Posterior cingulate gyrus (tissue), 11 donors: Measurements from ENCODE around the gene RNF14.
"Not testable (repeated sequence)": the region's sequence is repeated elsewhere in the genome, so short reads cannot be mapped to it uniquely, and the experiment has no call there.

Source experiments
- DNase-seq, 10 donors: peaks; one replicate each; pipeline versions ENCODE4 v3.0.0 to v3.0.0-alpha.2; 2020 to 2021; ENCODE audit warnings: mixed read lengths in 3 of 10
- intact Hi-C: fragments of 100-400 bp; cut with DNase I; formaldehyde crosslinking; loops from one replicate; pipeline ENCODE4 v1.15.1; 2023

The RNF14 gene

GRCh38 chr5:142011572-142012185 is 42.8 kb downstream of the RNF14 start:
- no peak for DNase-seq
- intact Hi-C loops: loop anchor here (2.0 kb wide), 1 partner anchor 133 kb away; no protein-coding TSS in a partner anchor

GRCh38 chr5:142012186-142012785 is 43.4 kb downstream of the RNF14 start:
- intact Hi-C loops: loop anchor here (2.0 kb wide), 1 partner anchor 133 kb away; no protein-coding TSS in a partner anchor
- peak; percentile 26 to 90 (median 62) for DNase-seq

GRCh38 chr5:142012792-142013388 is 44.0 kb downstream of the RNF14 start, which contains the start of gene GNPDA1:
TSS of gene GNPDA1 (minus strand) at chr5:142013027. CDS start at chr5:142012035, 992 bp downstream.
- intact Hi-C loops: loop anchor here (1.0 to 2.0 kb wide), 2 partner anchors 50 to 132 kb away; no protein-coding TSS in a partner anchor
- DNase-seq: peak; percentile 73 to 97 (median 80)

- intact Hi-C loops: loop anchor here (1.0 to 2.0 kb wide), 2 partner anchors 49 to 131 kb away; no protein-coding TSS in a partner anchor
- peak in 2 of 10 donors; percentile 35 to 85 for DNase-seq
These were observed 45.0 kb downstream of the RNF14 start for GRCh38 chr5:142013734-142014521.

GRCh38 chr5:142014911-142015584 is 46.1 kb downstream of the RNF14 start:
- intact Hi-C loops: loop anchor here (1.0 kb wide), 1 partner anchor 95 kb away; no protein-coding TSS in a partner anchor
- DNase-seq: no peak

GRCh38 chr5:142015781-142016533 is 47.1 kb downstream of the RNF14 start:
- intact Hi-C loops: loop anchor here (1.0 kb wide), 1 partner anchor 94 kb away; no protein-coding TSS in a partner anchor
- DNase-seq: no peak

- intact Hi-C loops: no loop called here
- DNase-seq: no peak
These were observed 47.7 kb downstream of the RNF14 start for GRCh38 chr5:142016556-142016955.

- DNase-seq: no peak
These were observed 49.0 kb downstream of the RNF14 start for GRCh38 chr5:142017832-142018427.

GRCh38 chr5:142020122-142020659 is 51.3 kb downstream of the RNF14 start:
- DNase-seq: no peak
- intact Hi-C loops: no loop called here

More at GRCh38 chr5:142017832-142018427, 49.0 kb downstream of the RNF14 start:
- intact Hi-C loops: no loop called here

GRCh38 chr5:142023836-142024235 is 54.9 kb downstream of the RNF14 start:
- DNase-seq: no peak
- intact Hi-C loops: no loop called here

- DNase-seq: peak; percentile 80 to 99 (median 92)
- intact Hi-C loops: no loop called here
These were observed 55.9 kb downstream of the RNF14 start for GRCh38 chr5:142024771-142025304.

GRCh38 chr5:142025637-142026036 is 56.7 kb downstream of the RNF14 start:
- no peak for DNase-seq
- intact Hi-C loops: no loop called here

GRCh38 chr5:142032150-142032549 is 63.2 kb downstream of the RNF14 start:
- intact Hi-C loops: no loop called here
- DNase-seq: no peak

GRCh38 chr5:142032747-142033631 is 64.1 kb downstream of the RNF14 start:
- DNase-seq: no peak
- intact Hi-C loops: no loop called here

- intact Hi-C loops, DNase-seq: not testable (repeated sequence)
These were observed 65.0 kb downstream of the RNF14 start for GRCh38 chr5:142033632-142034567.

GRCh38 chr5:142034994-142035393 is 66.1 kb downstream of the RNF14 start:
- intact Hi-C loops: no loop called here
- DNase-seq: no peak
